ENCODE data around the gene MGAT4B. TPM values are rescaled to one million over a fixed set of nuclear protein-coding genes. Genes with fewer than 3 reads are reported as not detected.

Gene MGAT4B
- total RNA-seq, 1 donor from 2014 or later = 163 TPM

DNA sequence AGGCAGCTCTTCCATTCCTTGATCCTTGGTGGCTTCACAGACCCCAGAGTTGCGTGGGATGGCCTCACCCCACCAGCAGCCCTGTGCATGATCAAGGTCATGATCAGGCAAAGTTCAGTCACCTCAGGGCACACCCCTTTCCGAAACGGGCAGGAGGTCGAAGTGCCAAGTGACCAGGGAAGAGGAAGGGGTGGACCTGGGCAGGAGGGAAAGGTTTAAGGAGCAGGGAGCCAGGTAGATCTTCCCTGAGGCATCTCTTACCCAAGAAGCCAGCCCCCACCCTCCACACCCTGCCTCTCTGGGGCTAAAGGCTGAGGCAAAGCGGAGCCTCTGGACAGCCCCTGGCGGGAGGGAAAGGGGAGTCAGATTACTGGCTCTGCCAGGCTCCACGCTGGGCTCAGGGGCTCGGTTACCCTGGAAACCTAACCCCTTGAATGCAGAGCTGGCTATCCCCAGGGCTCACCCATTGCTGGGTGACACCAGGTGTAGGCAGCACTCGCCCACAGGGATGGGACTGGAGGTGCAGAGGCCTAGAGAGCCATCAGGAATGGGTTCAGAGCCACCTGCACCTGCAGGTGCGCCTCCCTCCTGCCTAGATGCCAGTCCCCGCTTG, 3.6 kb downstream of the MGAT4B start:
- no peaks in the 10 kb centered on the region for H3K9me3 Mint-ChIP-seq (ENCODE audit: unreplicated experiment)
- H3K27ac Mint-ChIP-seq (ENCODE audit: unreplicated experiment) = no peak overlapping the region
- no peak for DNase-seq (ENCODE audit: low spot score)
- peak overlapping the region; percentile 44 for H3K4me3 Mint-ChIP-seq (ENCODE audit: unreplicated experiment)
- peaks cover 10% of the 10 kb centered on the region for H3K4me1 Mint-ChIP-seq (ENCODE audit: unreplicated experiment)
- TF ChIP-seq, protein P1, sequence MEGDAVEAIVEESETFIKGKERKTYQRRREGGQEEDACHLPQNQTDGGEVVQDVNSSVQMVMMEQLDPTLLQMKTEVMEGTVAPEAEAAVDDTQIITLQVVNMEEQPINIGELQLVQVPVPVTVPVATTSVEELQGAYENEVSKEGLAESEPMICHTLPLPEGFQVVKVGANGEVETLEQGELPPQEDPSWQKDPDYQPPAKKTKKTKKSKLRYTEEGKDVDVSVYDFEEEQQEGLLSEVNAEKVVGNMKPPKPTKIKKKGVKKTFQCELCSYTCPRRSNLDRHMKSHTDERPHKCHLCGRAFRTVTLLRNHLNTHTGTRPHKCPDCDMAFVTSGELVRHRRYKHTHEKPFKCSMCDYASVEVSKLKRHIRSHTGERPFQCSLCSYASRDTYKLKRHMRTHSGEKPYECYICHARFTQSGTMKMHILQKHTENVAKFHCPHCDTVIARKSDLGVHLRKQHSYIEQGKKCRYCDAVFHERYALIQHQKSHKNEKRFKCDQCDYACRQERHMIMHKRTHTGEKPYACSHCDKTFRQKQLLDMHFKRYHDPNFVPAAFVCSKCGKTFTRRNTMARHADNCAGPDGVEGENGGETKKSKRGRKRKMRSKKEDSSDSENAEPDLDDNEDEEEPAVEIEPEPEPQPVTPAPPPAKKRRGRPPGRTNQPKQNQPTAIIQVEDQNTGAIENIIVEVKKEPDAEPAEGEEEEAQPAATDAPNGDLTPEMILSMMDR (IDR thresholded peaks at IDR 0.05; ENCODE audit: unreplicated experiment) = no peak
- H3K36me3 Mint-ChIP-seq (ENCODE audit: low read depth, unreplicated experiment) = peaks cover 22% of the 10 kb centered on the region
- peaks cover 17% of the 10 kb centered on the region for H3K27me3 Mint-ChIP-seq (ENCODE audit: unreplicated experiment)

DNA sequence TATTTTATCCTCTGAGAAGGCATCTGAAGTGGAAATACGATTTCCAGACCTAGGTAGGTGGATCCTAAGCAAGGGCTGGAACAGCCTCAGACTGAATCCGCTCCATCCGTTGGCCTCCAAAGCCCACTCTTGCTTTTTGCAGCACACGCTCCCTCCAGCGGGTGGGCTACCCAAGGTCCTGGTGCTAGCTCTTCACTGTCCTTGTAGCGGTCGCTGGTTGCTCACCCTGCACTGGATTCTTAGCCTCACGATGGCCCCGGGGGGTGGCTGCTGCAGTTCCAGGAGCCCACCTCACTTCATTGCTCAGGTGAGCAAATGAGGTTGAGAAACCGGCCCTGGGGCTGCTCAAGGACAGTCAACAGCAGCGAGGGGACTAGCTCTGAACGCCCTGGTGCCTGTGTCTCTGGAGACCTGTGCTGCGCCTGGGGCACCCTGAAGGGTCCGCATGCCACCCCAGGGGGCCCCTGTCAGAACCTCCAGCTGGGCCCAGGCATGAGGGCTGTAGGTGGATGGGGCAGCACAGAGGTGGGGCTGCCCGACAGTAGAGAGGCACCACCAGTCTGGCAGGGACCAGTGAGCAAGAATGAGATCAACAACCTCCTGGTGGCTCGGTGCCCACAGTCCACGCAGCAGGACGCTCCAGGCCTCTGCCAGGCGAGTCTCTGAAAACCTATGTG, 4.3 kb downstream of the MGAT4B start:
- Mint-ChIP-seq H3K27ac (ENCODE audit: unreplicated experiment) (no peak overlapping the region), H3K36me3 (ENCODE audit: low read depth, unreplicated experiment) (peaks cover 26% of the 10 kb centered on the region), H3K27me3 (ENCODE audit: unreplicated experiment) (peaks cover 14% of the 10 kb centered on the region), H3K9me3 (ENCODE audit: unreplicated experiment) (no peaks in the 10 kb centered on the region), H3K4me3 (ENCODE audit: unreplicated experiment) (peak overlapping the region; percentile 23), H3K4me1 (ENCODE audit: unreplicated experiment) (peaks cover 10% of the 10 kb centered on the region)
- no peak for DNase-seq (ENCODE audit: low spot score)
- TF ChIP-seq, protein P1 (IDR thresholded peaks at IDR 0.05; ENCODE audit: unreplicated experiment) = no peak

DNA sequence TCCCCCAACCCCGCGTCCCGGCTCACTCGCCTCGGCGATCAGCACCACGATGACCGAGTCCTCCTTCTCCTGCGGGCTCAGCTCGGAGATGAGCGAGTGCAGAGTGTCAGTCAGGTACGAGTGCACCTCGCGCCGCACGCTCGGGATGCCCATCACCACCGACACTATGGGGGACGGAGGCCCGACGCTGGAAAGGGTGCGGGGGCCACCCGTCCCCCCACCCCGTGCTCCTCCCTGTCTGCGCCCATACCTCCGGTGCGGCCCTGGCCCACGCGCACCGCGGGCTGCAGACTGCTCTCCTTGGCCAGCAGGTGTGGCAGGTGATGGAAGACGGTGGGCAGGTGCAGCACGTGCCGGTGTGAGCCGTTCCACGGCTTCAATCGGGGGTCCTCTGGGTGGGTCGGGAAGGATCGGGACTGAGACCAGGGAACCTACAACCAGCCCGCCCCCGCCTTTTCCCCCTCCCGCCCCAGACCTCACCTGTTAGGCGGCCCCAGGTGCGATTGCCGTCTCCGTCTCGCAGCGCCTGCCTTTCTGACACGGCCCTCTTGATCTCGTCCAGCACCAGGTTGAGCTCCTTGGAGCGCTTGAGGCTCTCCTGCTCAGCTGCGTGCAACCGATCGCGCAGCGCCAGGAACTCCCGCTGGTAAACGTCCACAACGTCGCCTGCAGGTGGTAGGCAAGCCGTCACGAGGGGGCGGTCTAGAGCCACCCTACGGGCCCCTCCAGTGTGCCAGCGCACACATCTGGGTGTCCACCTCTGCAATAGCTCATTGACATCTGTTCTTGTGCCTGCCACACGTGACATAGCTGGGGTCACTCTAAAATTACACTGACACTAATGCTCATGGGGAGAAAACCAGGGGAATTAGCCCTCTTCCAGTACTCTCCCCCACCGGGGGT, 5.1 kb downstream of the MGAT4B start:
- H3K9me3 Mint-ChIP-seq (ENCODE audit: unreplicated experiment) = no peaks in the 10 kb centered on the region
- TF ChIP-seq, protein P1 (IDR thresholded peaks at IDR 0.05; ENCODE audit: unreplicated experiment) = peak; percentile 15
- DNase-seq (ENCODE audit: low spot score) = peak; percentile 78
- H3K27me3 Mint-ChIP-seq (ENCODE audit: unreplicated experiment) = peaks cover 18% of the 10 kb centered on the region
- peaks cover 14% of the 10 kb centered on the region for H3K4me1 Mint-ChIP-seq (ENCODE audit: unreplicated experiment)
- no peak overlapping the region for H3K27ac Mint-ChIP-seq (ENCODE audit: unreplicated experiment)
- peak overlapping the region; percentile 23 for H3K4me3 Mint-ChIP-seq (ENCODE audit: unreplicated experiment)
- peaks cover 32% of the 10 kb centered on the region for H3K36me3 Mint-ChIP-seq (ENCODE audit: low read depth, unreplicated experiment)

DNA sequence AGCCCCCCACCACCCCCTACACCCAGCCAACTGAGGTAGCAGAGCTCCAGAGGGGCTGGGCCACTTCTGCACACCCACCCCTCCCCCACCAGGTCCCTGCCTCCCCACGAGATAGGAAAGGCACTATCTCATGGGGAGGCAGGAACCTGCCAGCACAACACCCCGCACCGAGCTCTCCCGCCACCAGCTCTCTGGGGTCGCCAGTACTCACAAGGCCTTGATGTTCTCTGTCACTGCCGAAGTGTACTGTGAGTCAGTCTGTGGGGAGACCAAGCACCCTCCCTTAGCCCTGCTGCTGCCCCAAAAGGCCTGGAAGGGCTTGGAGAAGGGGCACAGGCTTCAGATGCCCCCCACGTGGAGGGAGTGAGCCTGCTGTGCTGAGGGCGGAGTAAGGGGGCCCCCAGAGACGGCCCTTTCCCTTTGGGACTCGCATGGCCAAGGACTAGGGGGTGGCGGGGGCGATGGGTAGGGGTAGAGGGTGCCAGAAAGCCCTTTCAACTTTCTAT, 5.9 kb downstream of the MGAT4B start:
- no peaks in the 10 kb centered on the region for H3K9me3 Mint-ChIP-seq (ENCODE audit: unreplicated experiment)
- no peak for DNase-seq (ENCODE audit: low spot score)
- no peak overlapping the region for H3K4me3 Mint-ChIP-seq (ENCODE audit: unreplicated experiment)
- TF ChIP-seq, protein P1 (IDR thresholded peaks at IDR 0.05; ENCODE audit: unreplicated experiment) = no peak
- H3K27ac Mint-ChIP-seq (ENCODE audit: unreplicated experiment) = no peak overlapping the region
- peaks cover 32% of the 10 kb centered on the region for H3K36me3 Mint-ChIP-seq (ENCODE audit: low read depth, unreplicated experiment)
- H3K4me1 Mint-ChIP-seq (ENCODE audit: unreplicated experiment) = peaks cover 14% of the 10 kb centered on the region
- peaks cover 18% of the 10 kb centered on the region for H3K27me3 Mint-ChIP-seq (ENCODE audit: unreplicated experiment)
